GM23338 (cell line): ENCODE results near the gene SRMS. TPM values are rescaled to one million over a fixed set of nuclear protein-coding genes. Genes with fewer than 3 reads are reported as not detected.
A peak's percentile ranks its signal among the peaks of the same experiment; 100 is the strongest.

Experiments used
- ATAC-seq: fragments of 200-7000 bp; cut with Tn5 transposase; 3 replicates; pipeline ENCODE4 v1.9.1; 2020
- DNase-seq: peaks from one replicate; pipeline ENCODE4 v3.0.0-alpha.2; 2015; ENCODE audit warnings: low spot score
- H2AFZ ChIP-seq: fragments of 200-600 bp; sonication (generic); 2 replicates; pipeline ENCODE4 v1.8.0; 2016; ENCODE audit warnings: antibody characterized with exemption, mild to moderate bottlenecking, moderate library complexity
- H3F3A ChIP-seq: fragments of 200-600 bp; sonication (generic); replicated peaks from 2 replicates; pipeline ENCODE4 v1.8.0; 2017; ENCODE audit warnings: antibody characterized with exemption, mixed run types, low read depth
- H3K27ac ChIP-seq: fragments of 200-600 bp; sonication (generic); 2 replicates; pipeline ENCODE4 v1.6.1; 2016; ENCODE audit warnings: low read depth
- H3K27me3 ChIP-seq: fragments of 200-600 bp; sonication (generic); 2 replicates; pipeline ENCODE4 v1.8.0; 2016; ENCODE audit warnings: mild to moderate bottlenecking, mixed run types, moderate library complexity; ENCODE audit not compliant: insufficient read depth
- H3K36me3 ChIP-seq: fragments of 200-600 bp; sonication (generic); 2 replicates; pipeline ENCODE4 v1.8.0; 2016; ENCODE audit warnings: mild to moderate bottlenecking; ENCODE audit not compliant: insufficient read depth
- H3K4me1 ChIP-seq: fragments of 200-600 bp; sonication (generic); 2 replicates; pipeline ENCODE4 v1.8.0; 2016; ENCODE audit warnings: mild to moderate bottlenecking, moderate library complexity; ENCODE audit not compliant: insufficient read depth
- H3K4me2 ChIP-seq: fragments of 200-600 bp; sonication (generic); 2 replicates; pipeline ENCODE4 v1.7.1; 2017; ENCODE audit warnings: mixed run types
- H3K4me3 ChIP-seq: fragments of 200-600 bp; sonication (generic); 2 replicates; pipeline ENCODE4 v1.6.1; 2016; ENCODE audit warnings: mixed run types
- H3K79me2 ChIP-seq: fragments of 200-600 bp; sonication (generic); replicated peaks from 2 replicates; pipeline ENCODE4 v1.8.0; 2017; ENCODE audit warnings: mild to moderate bottlenecking; ENCODE audit not compliant: insufficient read depth
- H3K9me2 ChIP-seq: fragments of 200-600 bp; sonication (generic); 2 replicates; pipeline ENCODE4 v1.8.0; 2017; ENCODE audit not compliant: insufficient read depth
- H4K20me1 ChIP-seq: fragments of 200-600 bp; sonication (generic); replicated peaks from 2 replicates; pipeline ENCODE4 v1.8.0; 2017; ENCODE audit warnings: mild to moderate bottlenecking; ENCODE audit not compliant: insufficient read depth
- H3K27ac Mint-ChIP-seq: 2 replicates; pipeline ENCODE4 v1.8.0; 2020; ENCODE audit warnings: inconsistent platforms, mild to moderate bottlenecking, moderate library complexity, mixed read lengths
- H3K27me3 Mint-ChIP-seq: 3 replicates; pipeline ENCODE4 v1.8.0; 2022; ENCODE audit warnings: low read depth, mild to moderate bottlenecking, moderate library complexity, mixed read lengths, inconsistent platforms; ENCODE audit not compliant: insufficient read depth, poor library complexity
- H3K36me3 Mint-ChIP-seq: 3 replicates; pipeline ENCODE4 v1.8.0; 2021; ENCODE audit warnings: low read depth, mild to moderate bottlenecking, inconsistent platforms, moderate library complexity, mixed read lengths
- H3K4me1 Mint-ChIP-seq: 3 replicates; pipeline ENCODE4 v1.8.0; 2020; ENCODE audit warnings: mild to moderate bottlenecking, inconsistent platforms, mixed read lengths
- H3K4me3 Mint-ChIP-seq: 3 replicates; pipeline ENCODE4 v1.8.0; 2021; ENCODE audit warnings: moderate library complexity, mild to moderate bottlenecking, inconsistent platforms, mixed read lengths
- H3K9me3 Mint-ChIP-seq: 3 replicates; pipeline ENCODE4 v1.8.0; 2020; ENCODE audit warnings: moderate library complexity, mild to moderate bottlenecking, inconsistent platforms, mixed read lengths
- CREB1 ChIP-seq: fragments of 250-450 bp; sonication (Bioruptor Pico); IDR thresholded peaks from 2 replicates; pipeline ENCODE4 v1.5.0; 2020; ENCODE audit warnings: low read depth, mild to moderate bottlenecking, moderate library complexity
- EZH2 ChIP-seq: fragments of 200-600 bp; sonication (generic); IDR thresholded peaks from one replicate; pipeline ENCODE4 v1.8.0; 2017; ENCODE audit warnings: antibody characterized with exemption, mild to moderate bottlenecking, low read depth; ENCODE audit not compliant: unreplicated experiment
- EZH2phosphoT487 ChIP-seq: fragments of 200-600 bp; sonication (generic); IDR thresholded peaks from one replicate; pipeline ENCODE4 v1.8.1; 2018; ENCODE audit warnings: antibody characterized with exemption; ENCODE audit not compliant: unreplicated experiment
- NANOG ChIP-seq: IDR thresholded peaks from 2 replicates; pipeline ENCODE4 v1.6.1; 2016; ENCODE audit warnings: antibody characterized with exemption, borderline replicate concordance
- STAT1 ChIP-seq: IDR thresholded peaks from one replicate; pipeline ENCODE4 v1.6.1; 2016; ENCODE audit warnings: antibody characterized with exemption; ENCODE audit not compliant: unreplicated experiment
- ZNF462 ChIP-seq: fragments of 250-450 bp; sonication (Bioruptor Pico); IDR thresholded peaks from 2 replicates; pipeline ENCODE4 v1.5.0; 2020; ENCODE audit warnings: mild to moderate bottlenecking, moderate library complexity
- polyA plus RNA-seq: library from polyadenylated mRNA; unstranded; fragments of >200 nt; fragmentation: Nextera tagmentation; extraction: Ambion mirVana; gene quantifications from 2 replicates; pipeline ENCODE4 v1.2.1, GENCODE V29; 2016
- total RNA-seq: library from RNA; depleted of rRNA; stranded (reverse); fragments of >200 nt; shearing (Covaris generic); gene quantifications from 2 replicates; pipeline ENCODE4 v1.2.3, GENCODE V29; 2014

The SRMS gene
- total and polyA plus RNA-seq, 2 experiments from 2014 or later = 0.23 to 0.59 TPM

GRCh38 chr20:63534427-63534830 lies 13.1 kb downstream of the SRMS start:
- no peak overlapping the region for H3K4me3 ChIP-seq
- H3K9me3 Mint-ChIP-seq = no peaks in the 10 kb centered on the region
- no peaks in the 10 kb centered on the region for H3K79me2 ChIP-seq

More at GRCh38 chr20:63534427-63534830, 13.1 kb downstream of the SRMS start:
- Mint-ChIP-seq H3K4me3 (no peak overlapping the region), H3K36me3 (no peaks in the 10 kb centered on the region), H3K27me3 (peaks cover 5% of the 10 kb centered on the region), H3K27ac (no peak overlapping the region), H3K4me1 (peaks cover 5% of the 10 kb centered on the region; the same call in 2 of the 3 replicates)
- no peak overlapping the region for H3K27ac ChIP-seq
- H3K4me2 ChIP-seq = no peak overlapping the region
- TF ChIP-seq EZH2phosphoT487 (no peak), CREB1 (CRISPR knock-in tag) (no peak), ZNF462 (CRISPR knock-in tag) (no peak), STAT1 (no peak), NANOG (no peak), EZH2 (no peak)
- H2AFZ ChIP-seq = 0 out of 2 replicates have a peak overlapping the region, but pooled peaks have one; percentile 32
- H3K4me1 ChIP-seq = no peaks in the 10 kb centered on the region
- H3K36me3 ChIP-seq = no peaks in the 10 kb centered on the region
- peaks cover 7% of the 10 kb centered on the region; the same call in 1 of the 2 replicates for H3F3A ChIP-seq
- no peaks in the 10 kb centered on the region for H3K27me3 ChIP-seq
- H4K20me1 ChIP-seq = no peaks in the 10 kb centered on the region
- ATAC-seq = no peak
- DNase-seq = no peak
- no peaks in the 10 kb centered on the region for H3K9me2 ChIP-seq
